Stomach (tissue), 4 donors: ENCODE results near the gene INPP4B.

Experiments used
- CTCF ChIP-seq, 7 experiments: fragments of 450-650 bp in 4 of 7; fragments of 200-600 bp in 3 of 7; sonication (generic) in 3 of 7; IDR thresholded peaks; one replicate each; pipeline ENCODE4 v1.5.1; 2016 to 2019; ENCODE audit warnings: antibody characterized with exemption in 7 of 7, control low read depth in 2 of 7, mild to moderate bottlenecking in 1 of 7
- EP300 ChIP-seq: sonication (generic); formaldehyde crosslinking; IDR thresholded peaks from one replicate; pipeline ENCODE4 v1.6.1; 2017; ENCODE audit warnings: antibody characterized with exemption
- POLR2A ChIP-seq, 4 donors: fragments of 450-650 bp; IDR thresholded peaks; one replicate each; pipeline ENCODE4 v1.6.1; 2016; ENCODE audit warnings: antibody characterized with exemption in 4 of 4, control low read depth in 2 of 4, mild to moderate bottlenecking in 1 of 4, moderate library complexity in 1 of 4
- POLR2AphosphoS5 ChIP-seq, 3 donors: sonication (generic); formaldehyde crosslinking; IDR thresholded peaks; one replicate each; pipeline ENCODE4 v1.6.1; 2016; ENCODE audit warnings: antibody characterized with exemption in 3 of 3

DNA sequence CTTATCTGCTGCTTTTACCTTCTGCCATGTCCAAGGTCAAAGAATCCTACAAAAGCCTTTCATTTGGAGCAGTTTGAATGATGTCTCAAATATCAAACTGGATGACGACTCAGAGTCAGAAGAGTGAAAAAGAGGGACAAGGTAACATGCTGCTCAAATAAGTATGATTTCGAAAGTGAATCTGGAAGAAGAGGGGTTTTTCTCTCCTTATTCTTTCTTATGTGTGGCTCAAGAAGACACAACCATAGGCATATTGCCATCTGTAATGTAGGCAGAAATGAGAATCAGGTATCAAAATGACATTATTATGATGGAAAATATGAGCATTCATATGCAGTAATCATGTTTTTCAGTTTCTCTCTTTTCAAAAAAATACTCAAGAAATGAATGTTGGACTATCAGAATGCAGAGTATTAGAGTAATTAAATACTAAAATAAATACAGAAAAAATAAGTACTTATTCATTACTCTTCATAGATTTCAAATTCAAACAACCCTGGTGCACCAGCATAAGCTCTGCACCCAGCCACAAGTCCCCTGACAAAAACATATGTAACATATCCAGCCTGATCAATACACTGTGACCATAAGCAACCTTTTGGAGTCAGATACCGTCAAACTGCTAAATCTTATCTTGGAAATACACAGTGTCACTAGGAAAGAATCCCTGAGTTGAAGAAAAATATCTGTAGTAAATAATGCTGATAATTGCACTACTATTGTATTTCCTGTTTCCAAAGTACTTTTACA lies 468.6 kb downstream of the INPP4B start:
- TF ChIP-seq CTCF (IDR thresholded peaks at IDR 0.05): no peak
- TF ChIP-seq EP300: no peak
- no peak for TF ChIP-seq POLR2AphosphoS5 (IDR thresholded peaks at IDR 0.05)
- TF ChIP-seq POLR2A (IDR thresholded peaks at IDR 0.05): no peak
